H9 (cell line): ENCODE results near the gene PRKCA. TPM values are rescaled to one million over a fixed set of nuclear protein-coding genes. Genes with fewer than 3 reads are reported as not detected.

Experiments used
- DNase-seq: peaks from one replicate; pipeline ENCODE4 v3.0.0-alpha.2; 2017
- H2AFZ ChIP-seq: one replicate; pipeline ENCODE4 v1.6.1; 2013; ENCODE audit warnings: mild to moderate bottlenecking, low read length, control low read depth, moderate library complexity
- H2AK5ac ChIP-seq: 2 replicates; pipeline ENCODE4 v1.6.1; 2013; ENCODE audit warnings: low read length, control low read depth, mixed read lengths; ENCODE audit not compliant: insufficient read length
- H2BK120ac ChIP-seq: one replicate; pipeline ENCODE4 v1.6.1; 2013; ENCODE audit warnings: low read depth, mild to moderate bottlenecking, low read length, control low read depth, inconsistent platforms; ENCODE audit not compliant: poor library complexity, severe bottlenecking
- H2BK12ac ChIP-seq: 2 replicates; pipeline ENCODE4 v1.6.1; 2013; ENCODE audit warnings: low read length, control low read depth, mixed read lengths, low read depth; ENCODE audit not compliant: insufficient read length
- H2BK15ac ChIP-seq: 2 replicates; pipeline ENCODE4 v1.6.1; 2013; ENCODE audit warnings: low read depth, low read length, control low read depth
- H2BK20ac ChIP-seq: one replicate; pipeline ENCODE4 v1.6.1; 2013; ENCODE audit warnings: low read depth, mild to moderate bottlenecking, low read length, control low read depth, inconsistent platforms; ENCODE audit not compliant: poor library complexity, severe bottlenecking
- H2BK5ac ChIP-seq: 2 replicates; pipeline ENCODE4 v1.6.1; 2013; ENCODE audit warnings: low read length, control low read depth, mixed read lengths; ENCODE audit not compliant: insufficient read length
- H3K14ac ChIP-seq: 2 replicates; pipeline ENCODE4 v1.6.1; 2013; ENCODE audit warnings: low read length, control low read depth; ENCODE audit not compliant: insufficient read depth
- H3K18ac ChIP-seq: 2 replicates; pipeline ENCODE4 v1.6.1; 2013; ENCODE audit warnings: low read depth, mild to moderate bottlenecking, mixed read lengths, low read length, control low read depth; ENCODE audit not compliant: insufficient read length
- H3K23ac ChIP-seq: 2 replicates; pipeline ENCODE4 v1.6.1; 2013; ENCODE audit warnings: low read length, control low read depth, mixed read lengths, low read depth; ENCODE audit not compliant: insufficient read length
- H3K23me2 ChIP-seq: 2 replicates; pipeline ENCODE4 v1.6.1; 2013; ENCODE audit warnings: low read depth, mild to moderate bottlenecking, mixed read lengths, low read length, control low read depth; ENCODE audit not compliant: insufficient read length, poor library complexity, severe bottlenecking
- H3K27ac ChIP-seq: 2 replicates; pipeline ENCODE4 v1.5.1; 2013; ENCODE audit warnings: low read length, control low read depth, mixed read lengths, low read depth; ENCODE audit not compliant: insufficient read length
- H3K27me3 ChIP-seq: 2 replicates; pipeline ENCODE4 v1.6.1; 2013; ENCODE audit warnings: low read length, control low read depth, inconsistent platforms; ENCODE audit not compliant: insufficient read depth
- H3K4ac ChIP-seq: 2 replicates; pipeline ENCODE4 v1.6.1; 2013; ENCODE audit warnings: low read depth, mild to moderate bottlenecking, control low read depth, inconsistent platforms, low read length, moderate library complexity
- H3K4me1 ChIP-seq: 2 replicates; pipeline ENCODE4 v1.6.1; 2013; ENCODE audit warnings: low read length, control low read depth, inconsistent platforms; ENCODE audit not compliant: insufficient read depth
- H3K4me2 ChIP-seq: 2 replicates; pipeline ENCODE4 v1.6.1; 2013; ENCODE audit warnings: low read length, control low read depth, mixed read lengths; ENCODE audit not compliant: insufficient read length, insufficient read depth
- H3K56ac ChIP-seq: 2 replicates; pipeline ENCODE4 v1.6.1; 2013; ENCODE audit warnings: low read depth, mild to moderate bottlenecking, mixed read lengths, low read length, control low read depth; ENCODE audit not compliant: insufficient read length
- H3K79me1 ChIP-seq: 2 replicates; pipeline ENCODE4 v1.6.1; 2013; ENCODE audit warnings: low read depth, mild to moderate bottlenecking, moderate library complexity, low read length, control low read depth, inconsistent platforms; ENCODE audit not compliant: insufficient read depth, poor library complexity, severe bottlenecking
- H3K79me2 ChIP-seq: 2 replicates; pipeline ENCODE4 v1.6.1; 2013; ENCODE audit warnings: low read length, control low read depth, inconsistent platforms; ENCODE audit not compliant: insufficient read depth
- H3K9ac ChIP-seq: 2 replicates; pipeline ENCODE4 v1.6.1; 2013; ENCODE audit warnings: low read length, control low read depth, mixed read lengths; ENCODE audit not compliant: insufficient read length; ENCODE audit errors: extremely low read depth
- H3K9me3 ChIP-seq: one replicate; pipeline ENCODE4 v1.6.1; 2013; ENCODE audit warnings: low read depth, low read length, inconsistent platforms; ENCODE audit not compliant: control insufficient read depth
- H3T11ph ChIP-seq: one replicate; pipeline ENCODE4 v1.6.1; 2013; ENCODE audit warnings: mild to moderate bottlenecking, low read length, control low read depth, inconsistent platforms
- H4K20me1 ChIP-seq: one replicate; pipeline ENCODE4 v1.6.1; 2013; ENCODE audit not compliant: control insufficient read depth, insufficient read length, insufficient read depth
- H4K5ac ChIP-seq: 2 replicates; pipeline ENCODE4 v1.6.1; 2013; ENCODE audit warnings: low read depth, mild to moderate bottlenecking, mixed read lengths, low read length, control low read depth; ENCODE audit not compliant: insufficient read length
- H4K8ac ChIP-seq: replicated peaks from 2 replicates; pipeline ENCODE4 v1.6.1; 2013; ENCODE audit warnings: low read length, control low read depth, mixed read lengths, low read depth; ENCODE audit not compliant: insufficient read length
- H4K91ac ChIP-seq: 2 replicates; pipeline ENCODE4 v1.6.1; 2013; ENCODE audit warnings: low read depth, mild to moderate bottlenecking, moderate library complexity, mixed read lengths, low read length, control low read depth; ENCODE audit not compliant: insufficient read length
- H3K27ac Mint-ChIP-seq, 3 experiments: 2 replicates in 2 of 3; 3 replicates in 1 of 3; pipeline ENCODE4 v1.8.0; 2020 to 2021; ENCODE audit warnings: mixed read lengths in 3 of 3, mild to moderate bottlenecking in 1 of 3, moderate library complexity in 1 of 3
- H3K27me3 Mint-ChIP-seq: 2 replicates; pipeline ENCODE4 v1.8.0; 2021; ENCODE audit warnings: low read depth, mild to moderate bottlenecking, moderate library complexity, mixed read lengths
- H3K36me3 Mint-ChIP-seq, 3 experiments: 2 replicates in 2 of 3; 3 replicates in 1 of 3; pipeline ENCODE4 v1.8.0; 2020 to 2021; ENCODE audit warnings: low read depth in 3 of 3, mixed read lengths in 3 of 3; ENCODE audit not compliant: insufficient read depth in 1 of 3
- H3K4me1 Mint-ChIP-seq, 2 experiments: 2 replicates each; pipeline ENCODE4 v1.8.0; 2020; ENCODE audit warnings: mixed read lengths in 2 of 2
- H3K4me3 Mint-ChIP-seq, 2 experiments: 2 replicates in 1 of 2; 3 replicates in 1 of 2; pipeline ENCODE4 v1.8.0; 2020 to 2021; ENCODE audit warnings: mild to moderate bottlenecking in 2 of 2, mixed read lengths in 2 of 2, moderate library complexity in 1 of 2
- H3K9me3 Mint-ChIP-seq, 2 experiments: 2 replicates in 1 of 2; 3 replicates in 1 of 2; pipeline ENCODE4 v1.8.0; 2020; ENCODE audit warnings: mild to moderate bottlenecking in 2 of 2, mixed read lengths in 2 of 2, moderate library complexity in 1 of 2
- CTCF ChIP-seq: fragments of 200-600 bp; sonication (generic); conservative IDR thresholded peaks from 3 replicates; pipeline ENCODE4 v1.8.0; 2021; ENCODE audit warnings: antibody characterized with exemption, mild to moderate bottlenecking
- WGBS: extraction: QIAGEN DNeasy Blood & Tissue Kit; methylation state at CpG from one replicate; pipeline ENCODE4 v1.1.7; 2013; ENCODE audit warnings: missing lambda C conversion rate, low lambda C conversion rate, mixed read lengths; ENCODE audit not compliant: insufficient read length; ENCODE audit errors: extremely low coverage; 5-methylcytosine and 5-hydroxymethylcytosine counted together
- total RNA-seq: library from RNA; stranded (reverse); gene quantifications from 2 replicates; pipeline ENCODE4 v1.2.1, GENCODE V29; 2021

The PRKCA gene
- total RNA-seq, 1 experiment from 2014 or later, result 10.5 TPM

DNA sequence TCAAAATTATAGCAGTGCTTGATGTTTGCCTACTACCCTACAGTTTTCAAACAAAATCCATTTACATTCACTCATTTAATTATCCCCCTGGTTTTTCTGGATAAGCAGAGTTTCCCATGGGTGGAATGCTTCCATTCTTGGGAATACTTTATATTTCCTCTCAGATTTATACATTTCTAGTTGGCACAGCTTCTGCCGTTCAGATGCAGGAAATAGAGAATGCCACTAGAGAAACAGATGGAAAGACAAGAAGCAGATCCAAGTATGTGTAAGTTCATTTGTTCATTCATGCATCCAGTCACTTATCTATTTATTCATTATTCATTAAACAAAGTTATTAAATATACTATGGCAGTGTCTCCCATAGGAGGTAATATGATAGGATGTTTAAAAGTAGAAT lies 467.5 kb downstream of the PRKCA start:
- Histone ChIP-seq H2BK12ac (no peak overlapping the region), H3K4me2 (no peak overlapping the region), H2BK120ac (no peak overlapping the region), H3K23ac (no peak overlapping the region), H4K5ac (no peak overlapping the region), H2BK5ac (no peak overlapping the region), H3K79me1 (no peaks in the 10 kb centered on the region), H3K56ac (no peak overlapping the region), H2AFZ (no peak overlapping the region), H3K9ac (no peak overlapping the region), H3T11ph (no peak overlapping the region), H3K18ac (no peak overlapping the region), H3K27me3 (no peaks in the 10 kb centered on the region), H3K79me2 (no peaks in the 10 kb centered on the region), H2BK20ac (no peak overlapping the region), H4K8ac (no peak overlapping the region), H3K4ac (no peak overlapping the region), H3K9me3 (no peaks in the 10 kb centered on the region), H4K91ac (no peak overlapping the region), H3K14ac (no peak overlapping the region), H3K4me1 (0 out of 2 replicates have a peak, but pooled peaks cover 6% of the 10 kb centered on the region), H2BK15ac (no peak overlapping the region), H3K27ac (no peak overlapping the region), H3K23me2 (no peaks in the 10 kb centered on the region), H4K20me1 (no peaks in the 10 kb centered on the region), H2AK5ac (no peak overlapping the region)
- Mint-ChIP-seq H3K36me3 (no peaks in the 10 kb centered on the region; a peak in 1 of 7 replicates), H3K4me3 (no peak overlapping the region), H3K4me1 (peaks cover 0 to 7% of the 10 kb centered on the region in 2 experiments; a peak in 1 of 4 replicates), H3K9me3 (no peaks in the 10 kb centered on the region), H3K27ac (no peak overlapping the region), H3K27me3 (no peaks in the 10 kb centered on the region)
- no peak for DNase-seq
- no peak for TF ChIP-seq CTCF
- no CpG with 5 or more reads among the region's 1 CpG for WGBS
